OCI-LY7 (cell line): ENCODE data around the gene MAP3K21. TPM values are rescaled to one million over a fixed set of nuclear protein-coding genes. Genes with fewer than 3 reads are reported as not detected.

ENCODE experiments used
- BruUV-seq: library from RNA; stranded (reverse); fragments of 400-500 nt; replicated peaks from 2 replicates; lab custom pipeline; 2021; lab: Mats Ljungman, UMichigan
- CTCF ChIA-PET: fragments of 300-600 bp; sonication (Branson Sonifier 250); formaldehyde crosslinking; loops from one replicate; lab custom pipeline; 2022; ENCODE audit warnings: antibody characterized with exemption; ENCODE audit not compliant: unreplicated experiment; lab: Charles Lee
- POLR2A ChIA-PET: fragments of 300-600 bp; sonication (Branson Sonifier 250); formaldehyde crosslinking; loops from one replicate; lab custom pipeline; 2022; ENCODE audit warnings: antibody characterized with exemption; lab: Charles Lee
- DNase-seq: peaks from one replicate; pipeline ENCODE4 v3.0.0-alpha.2; 2015; ENCODE audit warnings: low spot score
- H2AFZ ChIP-seq: fragments of 200-600 bp; sonication (generic), shearing (Covaris generic); 2 replicates; pipeline ENCODE4 v1.6.1; 2014; ENCODE audit warnings: mild to moderate bottlenecking, antibody characterized with exemption, low read length, moderate library complexity
- H3K27ac ChIP-seq: fragments of 200-600 bp; sonication (generic); 2 replicates; pipeline ENCODE4 v1.5.1; 2014; ENCODE audit warnings: mixed run types, low read depth, mild to moderate bottlenecking, moderate library complexity, low read length, inconsistent platforms; ENCODE audit not compliant: poor library complexity, severe bottlenecking
- H3K36me3 ChIP-seq: fragments of 200-600 bp; sonication (generic); 2 replicates; pipeline ENCODE4 v1.6.1; 2014; ENCODE audit warnings: mild to moderate bottlenecking, antibody characterized with exemption, low read length, moderate library complexity, mixed read lengths; ENCODE audit not compliant: insufficient read depth
- H3K4me1 ChIP-seq: fragments of 200-600 bp; sonication (generic); 2 replicates; pipeline ENCODE4 v1.5.1; 2014; ENCODE audit warnings: mild to moderate bottlenecking, low read length; ENCODE audit not compliant: insufficient read depth, poor library complexity, severe bottlenecking
- H3K4me2 ChIP-seq: fragments of 200-600 bp; sonication (generic); 2 replicates; pipeline ENCODE4 v1.6.1; 2014; ENCODE audit warnings: mild to moderate bottlenecking, low read length
- H3K4me3 ChIP-seq: fragments of 200-600 bp; sonication (generic); 2 replicates; pipeline ENCODE4 v1.5.1; 2014; ENCODE audit warnings: mild to moderate bottlenecking, low read depth, low read length; ENCODE audit not compliant: poor library complexity, severe bottlenecking
- H3K79me2 ChIP-seq: fragments of 200-600 bp; sonication (generic); 2 replicates; pipeline ENCODE4 v1.6.1; 2016; ENCODE audit warnings: low read depth, mild to moderate bottlenecking, low read length, moderate library complexity, mixed read lengths; ENCODE audit not compliant: insufficient read depth
- H3K9me2 ChIP-seq: fragments of 200-600 bp; sonication (generic); 2 replicates; pipeline ENCODE4 v1.6.1; 2016; ENCODE audit warnings: mild to moderate bottlenecking, low read length, mixed read lengths; ENCODE audit not compliant: insufficient read depth
- H3K9me3 ChIP-seq: fragments of 200-600 bp; sonication (generic); 2 replicates; pipeline ENCODE4 v1.6.1; 2014; ENCODE audit warnings: mild to moderate bottlenecking, mixed run types, low read length, mixed read lengths
- H4K20me1 ChIP-seq: fragments of 200-600 bp; sonication (generic); 2 replicates; pipeline ENCODE4 v1.6.1; 2014; ENCODE audit warnings: mild to moderate bottlenecking, antibody characterized with exemption, low read length, moderate library complexity, mixed read lengths; ENCODE audit not compliant: insufficient read depth
- EZH2phosphoT487 ChIP-seq: fragments of 200-600 bp; sonication (generic); IDR thresholded peaks from 2 replicates; pipeline ENCODE4 v1.6.1; 2018; ENCODE audit warnings: low read depth, borderline replicate concordance, mild to moderate bottlenecking, mixed run types, antibody characterized with exemption, low read length, moderate library complexity, mixed read lengths
- intact Hi-C: fragments of 100-400 bp; cut with micrococcal nuclease; formaldehyde crosslinking; loops from one replicate; pipeline ENCODE4 v1.10.0; 2022; ENCODE audit not compliant: unreplicated experiment
- total RNA-seq, 2 experiments: library from RNA; depleted of rRNA in 1 of 2; stranded (reverse); fragments of >200 nt in 1 of 2; shearing (Covaris generic) in 1 of 2; gene quantifications; 2 replicates each; pipeline ENCODE4 v1.2.3, GENCODE V29; 2014 to 2022
- TF ChIP-seq, protein P1 (sequence below): fragments of 200-600 bp; sonication (generic); conservative IDR thresholded peaks from 2 replicates; pipeline ENCODE4 v1.5.1; 2014; ENCODE audit warnings: mild to moderate bottlenecking, antibody characterized with exemption, low read length, moderate library complexity, mixed read lengths

MAP3K21 gene
- total RNA-seq, 2 experiments from 2014 or later = 1.3 to 1.8 TPM

DNA sequence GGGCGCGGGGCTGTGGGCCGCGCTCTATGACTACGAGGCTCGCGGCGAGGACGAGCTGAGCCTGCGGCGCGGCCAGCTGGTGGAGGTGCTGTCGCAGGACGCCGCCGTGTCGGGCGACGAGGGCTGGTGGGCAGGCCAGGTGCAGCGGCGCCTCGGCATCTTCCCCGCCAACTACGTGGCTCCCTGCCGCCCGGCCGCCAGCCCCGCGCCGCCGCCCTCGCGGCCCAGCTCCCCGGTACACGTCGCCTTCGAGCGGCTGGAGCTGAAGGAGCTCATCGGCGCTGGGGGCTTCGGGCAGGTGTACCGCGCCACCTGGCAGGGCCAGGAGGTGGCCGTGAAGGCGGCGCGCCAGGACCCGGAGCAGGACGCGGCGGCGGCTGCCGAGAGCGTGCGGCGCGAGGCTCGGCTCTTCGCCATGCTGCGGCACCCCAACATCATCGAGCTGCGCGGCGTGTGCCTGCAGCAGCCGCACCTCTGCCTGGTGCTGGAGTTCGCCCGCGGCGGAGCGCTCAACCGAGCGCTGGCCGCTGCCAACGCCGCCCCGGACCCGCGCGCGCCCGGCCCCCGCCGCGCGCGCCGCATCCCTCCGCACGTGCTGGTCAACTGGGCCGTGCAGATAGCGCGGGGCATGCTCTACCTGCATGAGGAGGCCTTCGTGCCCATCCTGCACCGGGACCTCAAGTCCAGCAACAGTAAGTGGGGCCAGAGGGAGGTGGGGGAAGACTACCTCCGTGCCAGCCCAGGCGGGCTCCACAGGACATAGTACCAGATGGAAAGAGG lies 808 bp downstream of the MAP3K21 start:
- peak overlapping the region; percentile 76 for H2AFZ ChIP-seq
- H3K36me3 ChIP-seq = no peaks in the 10 kb centered on the region
- H3K27ac ChIP-seq = no peak overlapping the region
- H3K4me1 ChIP-seq = peaks cover 11% of the 10 kb centered on the region
- CTCF ChIA-PET = interaction anchor here (0.6 kb wide), 1 partner anchor 62 kb away, joined by 3 read pairs; no protein-coding TSS in a partner anchor
- POLR2A ChIA-PET = no interaction called here
- H3K4me3 ChIP-seq = peak overlapping the region; percentile 73
- H3K9me3 ChIP-seq = no peaks in the 10 kb centered on the region
- intact Hi-C loops = no loop called here
- H3K4me2 ChIP-seq = peak overlapping the region; percentile 83
- no TSS peak for BruUV-seq
- DNase-seq = peak; percentile 35
- H3K9me2 ChIP-seq = no peaks in the 10 kb centered on the region
- H4K20me1 ChIP-seq = no peaks in the 10 kb centered on the region
- no peaks in the 10 kb centered on the region for H3K79me2 ChIP-seq
- TF ChIP-seq, protein P1, sequence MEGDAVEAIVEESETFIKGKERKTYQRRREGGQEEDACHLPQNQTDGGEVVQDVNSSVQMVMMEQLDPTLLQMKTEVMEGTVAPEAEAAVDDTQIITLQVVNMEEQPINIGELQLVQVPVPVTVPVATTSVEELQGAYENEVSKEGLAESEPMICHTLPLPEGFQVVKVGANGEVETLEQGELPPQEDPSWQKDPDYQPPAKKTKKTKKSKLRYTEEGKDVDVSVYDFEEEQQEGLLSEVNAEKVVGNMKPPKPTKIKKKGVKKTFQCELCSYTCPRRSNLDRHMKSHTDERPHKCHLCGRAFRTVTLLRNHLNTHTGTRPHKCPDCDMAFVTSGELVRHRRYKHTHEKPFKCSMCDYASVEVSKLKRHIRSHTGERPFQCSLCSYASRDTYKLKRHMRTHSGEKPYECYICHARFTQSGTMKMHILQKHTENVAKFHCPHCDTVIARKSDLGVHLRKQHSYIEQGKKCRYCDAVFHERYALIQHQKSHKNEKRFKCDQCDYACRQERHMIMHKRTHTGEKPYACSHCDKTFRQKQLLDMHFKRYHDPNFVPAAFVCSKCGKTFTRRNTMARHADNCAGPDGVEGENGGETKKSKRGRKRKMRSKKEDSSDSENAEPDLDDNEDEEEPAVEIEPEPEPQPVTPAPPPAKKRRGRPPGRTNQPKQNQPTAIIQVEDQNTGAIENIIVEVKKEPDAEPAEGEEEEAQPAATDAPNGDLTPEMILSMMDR = no peak
- no peak for TF ChIP-seq EZH2phosphoT487

DNA sequence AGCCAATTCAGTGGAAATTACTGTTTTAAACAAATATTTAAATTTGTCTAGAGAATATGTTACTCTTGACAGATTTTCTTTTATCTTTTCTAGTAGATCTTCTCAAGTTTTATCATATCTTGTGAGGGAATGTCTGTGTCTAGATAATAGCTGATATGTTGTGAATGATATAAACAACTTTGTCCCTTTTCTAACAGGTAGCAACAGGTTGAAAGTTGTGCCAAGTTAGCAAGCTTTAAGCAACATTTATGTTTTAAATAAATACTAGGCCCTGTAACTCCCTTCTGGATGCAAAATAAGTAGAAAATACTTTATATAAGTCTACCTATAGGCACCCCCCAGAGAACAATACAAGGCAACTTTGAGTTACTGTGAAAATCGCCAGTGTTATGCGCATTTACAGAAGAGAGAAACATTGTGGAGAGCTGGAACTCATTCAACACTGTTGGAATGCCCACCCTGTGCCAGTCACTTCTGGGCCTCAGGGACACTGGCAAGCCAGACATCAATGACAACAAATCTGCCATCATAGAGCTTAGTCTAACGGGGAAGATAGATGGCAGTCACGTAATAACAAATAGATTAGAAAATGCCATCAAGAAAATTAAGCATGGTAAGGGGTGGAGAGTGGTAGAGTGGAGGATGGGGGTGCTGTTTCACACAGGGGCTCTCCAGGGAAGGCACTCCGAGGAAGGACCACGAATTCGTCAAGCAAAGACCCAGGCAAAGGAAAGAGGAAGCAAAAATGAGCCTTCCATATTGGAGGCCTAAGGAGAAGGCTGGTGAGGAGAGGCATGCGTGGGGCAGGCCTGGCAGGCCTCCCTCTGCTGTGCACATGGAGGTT lies 4.4 kb downstream of the MAP3K21 start:
- H3K4me1 ChIP-seq = peaks cover 8% of the 10 kb centered on the region
- no peak overlapping the region for H3K27ac ChIP-seq
- H3K79me2 ChIP-seq = no peaks in the 10 kb centered on the region
- TF ChIP-seq, protein P1 = no peak
- no peak for TF ChIP-seq EZH2phosphoT487
- ChIA-PET POLR2A (interaction anchor here (0.6 to 1.4 kb wide), 3 partner anchors 18 to 305 kb away, joined by 3 read pairs; no protein-coding TSS in a partner anchor), CTCF (no interaction called here)
- H3K9me3 ChIP-seq = no peaks in the 10 kb centered on the region
- H3K4me3 ChIP-seq = no peak overlapping the region
- no peak overlapping the region for H3K4me2 ChIP-seq
- intact Hi-C loops = no loop called here
- H4K20me1 ChIP-seq = no peaks in the 10 kb centered on the region
- no TSS peak for BruUV-seq
- H3K36me3 ChIP-seq = no peaks in the 10 kb centered on the region
- no peaks in the 10 kb centered on the region for H3K9me2 ChIP-seq
- H2AFZ ChIP-seq = no peak overlapping the region
- no peak for DNase-seq
